Skeletal muscle tissue (tissue), 4 donors: ENCODE measurements around the gene GRM4. TPM values are rescaled to one million over a fixed set of nuclear protein-coding genes. Genes with fewer than 3 reads are reported as not detected.

Source experiments
- H3K27ac ChIP-seq: one replicate; pipeline ENCODE4 v1.7.0; 2013; ENCODE audit warnings: mild to moderate bottlenecking, low read depth, low read length, inconsistent platforms
- H3K27me3 ChIP-seq, 3 donors: one replicate each; pipeline ENCODE4 v1.7.0; 2013; ENCODE audit warnings: low read length in 3 of 3; ENCODE audit not compliant: control insufficient read depth in 3 of 3, insufficient read depth in 3 of 3
- H3K36me3 ChIP-seq, 3 donors: one replicate each; pipeline ENCODE4 v1.7.0; 2013; ENCODE audit warnings: low read length in 3 of 3; ENCODE audit not compliant: control insufficient read depth in 3 of 3, insufficient read depth in 3 of 3
- H3K4me1 ChIP-seq, 3 donors: one replicate each; pipeline ENCODE4 v1.7.0; 2013; ENCODE audit warnings: low read length in 3 of 3, mild to moderate bottlenecking in 3 of 3; ENCODE audit not compliant: control insufficient read depth in 3 of 3, insufficient read depth in 3 of 3
- H3K4me3 ChIP-seq, 3 donors: one replicate each; pipeline ENCODE4 v1.7.0; 2013; ENCODE audit warnings: low read length in 3 of 3
- H3K9ac ChIP-seq, 3 donors: one replicate each; pipeline ENCODE4 v1.7.0; 2013; ENCODE audit warnings: low read length in 3 of 3, mild to moderate bottlenecking in 3 of 3, moderate library complexity in 2 of 3, low read depth in 1 of 3
- H3K9me3 ChIP-seq, 3 donors: one replicate each; pipeline ENCODE4 v1.7.0; 2013; ENCODE audit warnings: low read length in 3 of 3; ENCODE audit not compliant: control insufficient read depth in 3 of 3
- total RNA-seq: library from RNA; depleted of rRNA; stranded (reverse); fragments of >200 nt; gene quantifications from one replicate; pipeline ENCODE4 v1.2.3, GENCODE V29; 2014
- donor health status: Osteomylitis.

Gene GRM4
- total RNA-seq, 1 donor from 2014 or later, result 1.6 TPM

GRCh38 chr6:34039943-34040342, 105.9 kb downstream of the GRM4 start:
- Histone ChIP-seq H3K9me3 (no peaks in the 10 kb centered on the region), H3K9ac (no peak overlapping the region), H3K36me3 (no peaks in the 10 kb centered on the region), H3K4me3 (no peak overlapping the region), H3K27me3 (peaks cover 7 to 16% (median 12%) of the 10 kb centered on the region in 3 donors), H3K27ac (no peak overlapping the region), H3K4me1 (no peaks in the 10 kb centered on the region)

GRCh38 chr6:34037151-34037550, 108.7 kb downstream of the GRM4 start:
- H3K9ac ChIP-seq, result no peak overlapping the region
- no peaks in the 10 kb centered on the region for H3K4me1 ChIP-seq
- H3K27ac ChIP-seq, result no peak overlapping the region
- H3K4me3 ChIP-seq, result no peak overlapping the region
- H3K27me3 ChIP-seq, result peaks cover 12 to 29% (median 27%) of the 10 kb centered on the region in 3 donors
- no peaks in the 10 kb centered on the region for H3K36me3 ChIP-seq
- H3K9me3 ChIP-seq, result no peaks in the 10 kb centered on the region

- no peaks in the 10 kb centered on the region for H3K9me3 ChIP-seq
- no peak overlapping the region for H3K4me3 ChIP-seq
- H3K4me1 ChIP-seq, result no peaks in the 10 kb centered on the region
- H3K27ac ChIP-seq, result no peak overlapping the region
- H3K36me3 ChIP-seq, result no peaks in the 10 kb centered on the region
- H3K27me3 ChIP-seq, result peaks cover 12 to 34% (median 29%) of the 10 kb centered on the region in 3 donors
- no peak overlapping the region for H3K9ac ChIP-seq
Observed at GRCh38 chr6:34036357-34037069, 109.4 kb downstream of the GRM4 start.

- Histone ChIP-seq H3K27ac (no peak overlapping the region), H3K9me3 (no peaks in the 10 kb centered on the region), H3K27me3 (peaks cover 12 to 37% (median 29%) of the 10 kb centered on the region in 3 donors), H3K36me3 (no peaks in the 10 kb centered on the region), H3K4me1 (no peaks in the 10 kb centered on the region), H3K4me3 (no peak overlapping the region), H3K9ac (no peak overlapping the region)
Observed at GRCh38 chr6:34035704-34036356, 110.1 kb downstream of the GRM4 start.

GRCh38 chr6:34035161-34035560, 110.7 kb downstream of the GRM4 start:
- H3K36me3 ChIP-seq, result no peaks in the 10 kb centered on the region
- H3K27me3 ChIP-seq, result peaks cover 12 to 33% (median 29%) of the 10 kb centered on the region in 3 donors
- no peak overlapping the region for H3K27ac ChIP-seq
- H3K9ac ChIP-seq, result no peak overlapping the region
- no peaks in the 10 kb centered on the region for H3K9me3 ChIP-seq
- no peaks in the 10 kb centered on the region for H3K4me1 ChIP-seq
- no peak overlapping the region for H3K4me3 ChIP-seq

GRCh38 chr6:34032856-34033255, 113.0 kb downstream of the GRM4 start:
- H3K4me1 ChIP-seq, result no peaks in the 10 kb centered on the region
- H3K27me3 ChIP-seq, result peaks cover 10 to 32% (median 28%) of the 10 kb centered on the region in 3 donors
- H3K9me3 ChIP-seq, result no peaks in the 10 kb centered on the region
- no peak overlapping the region for H3K9ac ChIP-seq
- H3K27ac ChIP-seq, result no peak overlapping the region
- H3K36me3 ChIP-seq, result no peaks in the 10 kb centered on the region
- no peak overlapping the region for H3K4me3 ChIP-seq

- Histone ChIP-seq H3K4me3 (no peak overlapping the region), H3K4me1 (no peaks in the 10 kb centered on the region), H3K36me3 (no peaks in the 10 kb centered on the region), H3K27me3 (peaks cover 8 to 33% (median 30%) of the 10 kb centered on the region in 3 donors), H3K9ac (no peak overlapping the region), H3K9me3 (no peaks in the 10 kb centered on the region), H3K27ac (no peak overlapping the region)
Observed at GRCh38 chr6:34031625-34032383, 114.1 kb downstream of the GRM4 start.

- Histone ChIP-seq H3K4me1 (no peaks in the 10 kb centered on the region), H3K9me3 (no peaks in the 10 kb centered on the region), H3K27me3 (peaks cover 8 to 33% (median 29%) of the 10 kb centered on the region in 3 donors), H3K36me3 (no peaks in the 10 kb centered on the region), H3K4me3 (no peak overlapping the region), H3K27ac (no peak overlapping the region), H3K9ac (no peak overlapping the region)
Observed at GRCh38 chr6:34030831-34031624, 114.9 kb downstream of the GRM4 start.

GRCh38 chr6:34029489-34030280, 116.2 kb downstream of the GRM4 start:
- no peak overlapping the region for H3K4me3 ChIP-seq
- H3K27ac ChIP-seq, result no peak overlapping the region
- no peaks in the 10 kb centered on the region for H3K4me1 ChIP-seq
- H3K27me3 ChIP-seq, result peaks cover 8 to 34% (median 24%) of the 10 kb centered on the region in 3 donors
- H3K9me3 ChIP-seq, result no peaks in the 10 kb centered on the region
- H3K9ac ChIP-seq, result no peak overlapping the region
- H3K36me3 ChIP-seq, result no peaks in the 10 kb centered on the region
